GM19452 (cell line): ENCODE results near the gene LIPI.
"Not testable (repeated sequence)": the region's sequence is repeated elsewhere in the genome, so short reads cannot be mapped to it uniquely, and the experiment has no call there.

Experiments used
- ATAC-seq: cut with Tn5 transposase; IDR thresholded peaks from one replicate; pipeline ENCODE4 v1.9.1; 2021; ENCODE audit not compliant: unreplicated experiment

LIPI gene

GRCh38 chr21:14119038-14119437 is 91.7 kb downstream of the LIPI start:
- ATAC-seq: no peak

GRCh38 chr21:14116080-14116481 is 94.7 kb downstream of the LIPI start:
- ATAC-seq: peak; percentile 74

DNA sequence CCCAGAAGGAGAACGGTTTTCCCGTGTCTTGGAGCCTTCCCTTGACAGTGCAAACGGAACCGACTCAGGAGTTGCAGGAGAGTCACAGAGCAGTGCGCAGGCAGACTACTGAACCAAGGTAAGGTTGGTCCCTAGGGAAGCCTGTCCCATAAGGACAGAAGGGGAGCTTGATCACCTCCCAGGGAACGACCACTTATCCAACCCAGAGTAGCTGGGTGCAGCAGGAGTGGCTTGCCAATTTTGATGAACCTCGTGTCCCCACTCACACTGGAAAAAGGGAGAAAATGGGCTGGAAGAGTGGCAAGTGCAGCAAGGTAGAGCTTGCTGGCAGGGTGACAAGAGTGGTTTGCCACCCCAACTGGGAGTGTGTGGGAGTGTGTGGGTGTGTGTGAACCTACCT is 95.1 kb downstream of the LIPI start:
- no peak for ATAC-seq

DNA sequence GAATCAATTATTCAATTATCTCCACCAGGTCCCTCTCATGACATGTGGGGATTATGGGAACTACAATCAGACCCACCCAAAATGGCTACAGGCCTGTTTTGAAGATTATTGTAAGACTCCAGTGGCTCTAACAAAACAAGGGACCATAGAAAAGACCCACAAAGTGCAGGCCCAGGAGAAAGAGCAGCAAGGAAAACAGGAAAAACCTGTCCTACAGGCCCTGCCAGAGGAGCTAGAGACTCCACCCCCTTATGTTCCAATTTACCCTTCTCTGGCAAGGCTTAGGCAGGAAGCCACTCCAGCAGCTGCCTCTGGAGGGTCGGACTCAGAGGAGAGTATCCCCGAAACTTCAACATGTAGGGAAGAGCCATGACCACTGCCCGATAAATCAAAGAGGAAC is 96.5 kb downstream of the LIPI start:
- no peak for ATAC-seq

- ATAC-seq: not testable (repeated sequence)
Observed at GRCh38 chr21:14104564-14104963, 106.2 kb downstream of the LIPI start.

- ATAC-seq: no peak
Observed at GRCh38 chr21:14099570-14099969, 111.2 kb downstream of the LIPI start.

GRCh38 chr21:14097881-14098499 is 112.8 kb downstream of the LIPI start:
- no peak for ATAC-seq

GRCh38 chr21:14096577-14096976 is 114.2 kb downstream of the LIPI start:
- no peak for ATAC-seq

- ATAC-seq: no peak
Observed at GRCh38 chr21:14096172-14096571, 114.6 kb downstream of the LIPI start.

DNA sequence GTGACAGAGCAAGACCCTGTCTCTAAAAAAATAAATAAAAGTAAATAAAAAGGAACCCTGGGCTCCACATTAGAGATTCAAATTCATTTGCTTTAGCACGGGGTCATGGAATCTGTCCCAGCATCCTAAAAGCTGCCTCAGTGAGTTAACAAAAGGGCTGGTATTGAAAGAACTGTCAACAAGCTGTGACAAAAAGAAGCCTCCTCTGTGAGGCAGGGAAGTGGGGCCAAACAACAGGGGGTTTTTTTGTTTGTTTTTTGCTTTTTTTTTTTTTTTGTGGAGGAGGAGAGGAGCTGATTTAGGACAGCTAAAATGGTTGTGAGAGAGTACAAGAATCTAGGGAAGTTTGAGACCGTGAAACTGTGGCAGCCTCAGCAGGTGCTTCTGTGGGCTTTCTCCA is 115.7 kb downstream of the LIPI start:
- ATAC-seq: no peak

- no peak for ATAC-seq
Observed at GRCh38 chr21:14092834-14093560, 117.8 kb downstream of the LIPI start.

- ATAC-seq: not testable (repeated sequence)
Observed at GRCh38 chr21:14090184-14090583, 120.6 kb downstream of the LIPI start.

GRCh38 chr21:14088391-14088790 is 122.4 kb downstream of the LIPI start:
- no peak for ATAC-seq

DNA sequence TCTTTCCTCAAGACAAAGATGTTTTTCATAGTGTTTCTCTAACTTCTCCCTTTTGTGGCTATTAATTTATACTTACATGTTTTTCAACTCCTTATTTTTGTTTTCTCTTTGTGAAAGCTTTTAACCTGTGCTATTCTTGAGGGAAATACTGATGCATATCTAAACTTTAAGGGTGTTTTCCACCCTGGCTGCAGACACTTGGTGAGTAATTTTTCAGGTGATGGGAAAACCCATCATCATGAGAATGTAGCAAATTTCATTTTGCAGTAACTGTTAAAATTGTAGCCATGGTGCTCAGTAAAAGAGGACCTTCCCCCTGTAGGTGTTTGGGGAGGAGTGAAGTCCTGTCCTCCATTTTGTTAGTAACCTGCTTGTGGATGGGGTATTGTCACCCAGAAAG is 124.2 kb downstream of the LIPI start:
- no peak for ATAC-seq

- no peak for ATAC-seq
Observed at GRCh38 chr21:14084701-14085100, 126.1 kb downstream of the LIPI start.

GRCh38 chr21:14084068-14084501 is 126.7 kb downstream of the LIPI start:
- no peak for ATAC-seq

GRCh38 chr21:14080764-14081096 is 130.0 kb downstream of the LIPI start:
- ATAC-seq: no peak

GRCh38 chr21:14080040-14080763 is 130.6 kb downstream of the LIPI start:
- ATAC-seq: no peak

- no peak for ATAC-seq
Observed at GRCh38 chr21:14078746-14079375, 131.9 kb downstream of the LIPI start.

- ATAC-seq: no peak
Observed at GRCh38 chr21:14076143-14076806, 134.5 kb downstream of the LIPI start.
